Aorta (tissue), 5 donors: ENCODE measurements around the gene IL26. TPM values are rescaled to one million over a fixed set of nuclear protein-coding genes. Genes with fewer than 3 reads are reported as not detected.

Experiments
- ATAC-seq: fragments of 200-7000 bp; cut with Tn5 transposase; one replicate; pipeline ENCODE4 v1.9.1; 2022; ENCODE audit warnings: moderate library complexity; ENCODE audit not compliant: low FRiP score
- DNase-seq, 2 donors: peaks; one replicate each; pipeline ENCODE4 v3.0.0-alpha.2; 2020
- H3K27ac ChIP-seq, 2 donors: one replicate each; pipeline ENCODE4 v1.5.1; 2013; ENCODE audit warnings: low read length in 2 of 2, mild to moderate bottlenecking in 2 of 2, moderate library complexity in 2 of 2, control low read depth in 1 of 2, inconsistent platforms in 1 of 2, low read depth in 1 of 2
- H3K27me3 ChIP-seq, 2 donors: one replicate each; pipeline ENCODE4 v1.6.1; 2013; ENCODE audit warnings: control low read depth in 1 of 2, low read length in 1 of 2, mild to moderate bottlenecking in 1 of 2, moderate library complexity in 1 of 2; ENCODE audit not compliant: insufficient read depth in 2 of 2, control insufficient read depth in 1 of 2
- H3K36me3 ChIP-seq, 2 donors: one replicate each; pipeline ENCODE4 v1.6.1; 2013; ENCODE audit warnings: control low read depth in 1 of 2, low read length in 1 of 2, mild to moderate bottlenecking in 1 of 2; ENCODE audit not compliant: insufficient read depth in 2 of 2, control insufficient read depth in 1 of 2
- H3K4me1 ChIP-seq, 2 donors: one replicate each; pipeline ENCODE4 v1.6.1; 2013; ENCODE audit warnings: low read length in 2 of 2, control low read depth in 1 of 2, mild to moderate bottlenecking in 1 of 2, moderate library complexity in 1 of 2; ENCODE audit not compliant: insufficient read depth in 2 of 2, control insufficient read depth in 1 of 2
- H3K4me3 ChIP-seq, 2 donors: one replicate each; pipeline ENCODE4 v1.5.1; 2013; ENCODE audit warnings: low read length in 2 of 2, control low read depth in 1 of 2, mild to moderate bottlenecking in 1 of 2
- H3K9me3 ChIP-seq: one replicate; pipeline ENCODE4 v1.6.1; 2013; ENCODE audit warnings: mild to moderate bottlenecking, low read length; ENCODE audit not compliant: control insufficient read depth
- WGBS, 2 donors: extraction: QIAGEN DNeasy Blood & Tissue Kit; methylation state at CpG; one replicate each; pipeline ENCODE4 v1.1.7; 2013; 5-methylcytosine and 5-hydroxymethylcytosine counted together
- intact Hi-C, 2 donors: fragments of 100-400 bp; cut with DNase I; formaldehyde crosslinking; loops; one replicate each; pipeline versions ENCODE4 v1.14.2 to v1.15.0; 2022
- polyA plus RNA-seq, 2 donors: library from polyadenylated mRNA; stranded (reverse); fragments of 200-250 nt; gene quantifications; one replicate each; pipeline ENCODE4 v1.2.3, GENCODE V29; 2013
- total RNA-seq, 2 donors: library from RNA; stranded (reverse); fragmentation: NEBNext Ultra II Directional; extraction: Animal tissue kit (Norgen Biotek cat#: 25700); gene quantifications; one replicate each; pipeline ENCODE4 v1.2.1, GENCODE V29; 2021
- donor health status: healthy with polysubstance abuse.
- donor health status: Bipolar disorder and iron deficiency.
- donor health status: DM: no; HTN: no; CAD: no.
- donor health status: DM: no; HTN: no; CAD: no.
- donor health status: DM: yes; HTN: yes; CAD: no.

IL26 gene
- total and polyA plus RNA-seq, 4 donors = not detected

GRCh38 chr12:68162374-68162773, 63.2 kb downstream of the IL26 start:
- H3K27me3 ChIP-seq = peaks cover 0 to 3% of the 10 kb centered on the region in 2 donors
- ATAC-seq = no peak
- no peaks in the 10 kb centered on the region for H3K9me3 ChIP-seq
- intact Hi-C loops = no loop called here
- no peak overlapping the region for H3K4me3 ChIP-seq
- 81 to 82% methylated on average over 2 of the region's 2 CpGs for WGBS, 2 donors
- no peak overlapping the region for H3K27ac ChIP-seq
- H3K36me3 ChIP-seq = no peaks in the 10 kb centered on the region
- no peaks in the 10 kb centered on the region for H3K4me1 ChIP-seq
- no peak for DNase-seq

- WGBS, 2 donors = 70 to 71% methylated on average over 5 of the region's 5 CpGs
- Histone ChIP-seq H3K4me1 (no peaks in the 10 kb centered on the region), H3K27ac (no peak within 1 kb of the TSS), H3K4me3 (no peak within 1 kb of the TSS), H3K36me3 (no peaks in the 10 kb centered on the region), H3K9me3 (no peaks in the 10 kb centered on the region), H3K27me3 (peaks cover 0 to 3% of the 10 kb centered on the region in 2 donors)
- ATAC-seq (no peak), DNase-seq (no peak)
- intact Hi-C loops = no loop called here
These were observed 65.8 kb downstream of the IL26 start, which contains the start of gene IFNG for GRCh38 chr12:68159681-68160304. TSS of gene IFNG (minus strand) at chr12:68159740. CDS start at chr12:68159615, 125 bp downstream.

GRCh38 chr12:68158432-68158831, 67.2 kb downstream of the IL26 start:
- H3K9me3 ChIP-seq = no peaks in the 10 kb centered on the region
- no peak overlapping the region for H3K4me3 ChIP-seq
- no peaks in the 10 kb centered on the region for H3K36me3 ChIP-seq
- H3K27ac ChIP-seq = no peak overlapping the region
- no peak for ATAC-seq
- intact Hi-C loops = no loop called here
- no peaks in the 10 kb centered on the region for H3K27me3 ChIP-seq
- 56 to 58% methylated on average over 2 of the region's 2 CpGs for whole genome bisulfite sequencing, 2 donors
- H3K4me1 ChIP-seq = no peaks in the 10 kb centered on the region
- DNase-seq = no peak

GRCh38 chr12:68157380-68157779, 68.2 kb downstream of the IL26 start:
- intact Hi-C loops = no loop called here
- no peak overlapping the region for H3K27ac ChIP-seq
- WGBS, 2 donors = 62 to 64% methylated on average over 4 of the region's 4 CpGs
- no peak overlapping the region for H3K4me3 ChIP-seq
- no peaks in the 10 kb centered on the region for H3K9me3 ChIP-seq
- ATAC-seq (no peak), DNase-seq (no peak)
- H3K4me1 ChIP-seq = no peaks in the 10 kb centered on the region
- H3K27me3 ChIP-seq = no peaks in the 10 kb centered on the region
- H3K36me3 ChIP-seq = no peaks in the 10 kb centered on the region

GRCh38 chr12:68156636-68157035, 69.0 kb downstream of the IL26 start:
- no peak overlapping the region for H3K27ac ChIP-seq
- intact Hi-C loops = no loop called here
- 73 to 74% methylated on average over 1 of the region's 1 CpG for WGBS, 2 donors
- no peak overlapping the region for H3K4me3 ChIP-seq
- H3K27me3 ChIP-seq = no peaks in the 10 kb centered on the region
- no peaks in the 10 kb centered on the region for H3K36me3 ChIP-seq
- ATAC-seq (no peak), DNase-seq (no peak)
- no peaks in the 10 kb centered on the region for H3K9me3 ChIP-seq
- H3K4me1 ChIP-seq = no peaks in the 10 kb centered on the region

GRCh38 chr12:68154779-68155178, 70.8 kb downstream of the IL26 start:
- WGBS, 2 donors = 31 to 35% methylated on average over 1 of the region's 1 CpG
- Histone ChIP-seq H3K27me3 (no peaks in the 10 kb centered on the region), H3K36me3 (no peaks in the 10 kb centered on the region), H3K27ac (no peak overlapping the region), H3K4me1 (no peaks in the 10 kb centered on the region), H3K9me3 (no peaks in the 10 kb centered on the region), H3K4me3 (no peak overlapping the region)
- intact Hi-C loops = no loop called here
- ATAC-seq = no peak
- DNase-seq = no peak

Other genes with a start within 250 kb of the IL26 start
- gene IFNG-AS1, start 236.4 kb downstream of the IL26 start, total RNA-seq = under 1 TPM; 0.42 to 0.54 TPM
- gene IFNG-AS1, start 236.4 kb downstream of the IL26 start, polyA plus RNA-seq = not detected
- not detected for gene IFNG, start 66.1 kb downstream of the IL26 start, total RNA-seq
- not detected for gene IFNG, start 66.1 kb downstream of the IL26 start, polyA plus RNA-seq
- not detected for gene IL22, start 27.8 kb upstream of the IL26 start, total RNA-seq
- not detected for gene IL22, start 27.8 kb upstream of the IL26 start, polyA plus RNA-seq
- 10 to 100 TPM; 12.6 to 15.0 TPM for gene MDM1, start 106.6 kb upstream of the IL26 start, total RNA-seq
- 10 to 100 TPM; 10.5 to 19.6 TPM for gene MDM1, start 106.6 kb upstream of the IL26 start, polyA plus RNA-seq